Activated CD4-positive, alpha-beta T cell treated with anti-CD3 and anti-CD28 coated beads, Interleukin-2, amount 10 ng/mL, durations not matched to agents 24 days and 14 days (primary cell): ENCODE data around the gene TMEM39B. TPM values are rescaled to one million over a fixed set of nuclear protein-coding genes. Genes with fewer than 3 reads are reported as not detected.
"Not testable (repeated sequence)": the region's sequence is repeated elsewhere in the genome, so short reads cannot be mapped to it uniquely, and the experiment has no call there.

Source experiments
- DNase-seq: peaks from one replicate; pipeline ENCODE4 v3.0.0; 2022
- H3K27ac Mint-ChIP-seq: one replicate; pipeline ENCODE4 v1.8.0; 2022; ENCODE audit warnings: mild to moderate bottlenecking, mixed read lengths
- H3K27me3 Mint-ChIP-seq: one replicate; pipeline ENCODE4 v1.8.0; 2022; ENCODE audit warnings: mixed read lengths
- H3K36me3 Mint-ChIP-seq: one replicate; pipeline ENCODE4 v1.8.0; 2022; ENCODE audit warnings: low read depth, mild to moderate bottlenecking, mixed read lengths
- H3K4me1 Mint-ChIP-seq: one replicate; pipeline ENCODE4 v1.8.0; 2021; ENCODE audit warnings: mixed read lengths
- H3K4me3 Mint-ChIP-seq: one replicate; pipeline ENCODE4 v1.8.0; 2022; ENCODE audit warnings: mild to moderate bottlenecking, moderate library complexity, mixed read lengths
- H3K9me3 Mint-ChIP-seq: one replicate; pipeline ENCODE4 v1.8.0; 2021; ENCODE audit warnings: mixed read lengths
- intact Hi-C: fragments of 100-400 bp; cut with micrococcal nuclease; formaldehyde crosslinking; loops from one replicate; pipeline ENCODE4 v1.15.1; 2023
- total RNA-seq: library from RNA; stranded (reverse); gene quantifications from 2 replicates; pipeline ENCODE4 v1.2.3, GENCODE V29; 2022

The TMEM39B gene
- total RNA-seq, 1 donor from 2014 or later: 38.0 TPM

DNA sequence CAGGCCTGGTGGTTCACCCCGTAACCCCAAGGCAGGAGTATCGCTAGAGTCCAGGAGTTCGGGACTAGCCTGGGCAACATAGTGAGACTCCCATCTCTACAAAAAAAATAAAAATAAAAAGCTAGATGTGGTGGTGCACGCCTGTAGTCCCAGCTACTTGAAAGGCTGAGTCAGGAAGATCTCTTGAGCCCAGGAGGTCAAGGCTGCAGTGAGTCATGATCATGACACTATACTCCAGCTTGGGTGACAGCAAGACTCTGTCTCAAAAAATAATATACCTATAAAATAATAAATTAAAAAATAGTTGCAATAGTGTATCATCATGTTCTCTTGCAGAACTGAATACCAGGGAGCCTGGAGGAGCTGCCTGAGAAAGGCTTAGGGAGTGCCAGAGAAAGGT, 19.9 kb upstream of the TMEM39B start:
- Mint-ChIP-seq H3K27me3 (no peaks in the 10 kb centered on the region), H3K9me3 (no peaks in the 10 kb centered on the region), H3K36me3 (peaks cover 52% of the 10 kb centered on the region), H3K4me1 (peaks cover 3% of the 10 kb centered on the region), H3K4me3 (no peak overlapping the region), H3K27ac (no peak overlapping the region)
- DNase-seq: no peak
- intact Hi-C loops: no loop called here

DNA sequence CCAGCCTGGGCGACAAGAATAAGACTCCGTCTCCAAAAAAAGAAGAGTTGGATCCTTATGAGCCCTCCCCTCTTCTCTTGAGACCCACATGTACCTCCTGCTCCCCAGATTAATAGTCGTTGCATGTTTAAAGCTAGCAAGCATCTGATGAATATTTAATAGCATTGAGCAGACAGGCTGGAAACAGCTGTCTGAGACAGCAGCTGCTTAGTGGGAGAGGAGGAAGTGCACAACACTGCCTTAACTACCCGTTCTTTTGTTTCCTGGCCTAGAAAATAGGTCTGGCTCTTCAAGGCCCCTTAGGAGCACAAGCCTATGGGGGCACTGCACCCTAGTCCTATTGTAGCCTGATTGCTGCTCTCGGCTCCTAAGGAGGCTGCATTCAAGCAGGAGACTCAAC, 17.3 kb upstream of the TMEM39B start:
- Mint-ChIP-seq H3K4me1 (peaks cover 2% of the 10 kb centered on the region), H3K4me3 (no peak overlapping the region), H3K27ac (no peak overlapping the region), H3K27me3 (no peaks in the 10 kb centered on the region), H3K36me3 (peaks cover 56% of the 10 kb centered on the region), H3K9me3 (no peaks in the 10 kb centered on the region)
- no peak for DNase-seq
- intact Hi-C loops: no loop called here

DNA sequence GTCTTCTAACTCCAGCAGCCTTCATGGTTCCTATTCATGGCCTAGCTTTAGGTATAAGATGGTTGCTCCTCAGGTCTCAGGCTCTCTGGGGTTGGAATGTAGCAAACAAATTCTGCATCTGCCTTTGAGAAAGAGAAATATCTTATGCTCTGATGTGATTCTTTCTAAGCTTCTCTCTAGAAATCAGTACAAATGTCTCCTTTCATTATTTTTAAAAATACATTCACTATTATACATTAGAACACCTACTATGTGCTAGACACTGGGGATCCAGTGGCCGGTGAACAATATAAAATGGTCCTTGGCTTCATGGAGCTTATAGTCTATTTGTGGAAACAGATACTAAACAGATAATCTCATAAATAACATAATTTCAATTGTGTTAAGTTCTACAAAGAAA, 16.1 kb upstream of the TMEM39B start:
- Mint-ChIP-seq H3K36me3 (peaks cover 59% of the 10 kb centered on the region), H3K9me3 (no peaks in the 10 kb centered on the region), H3K4me1 (peaks cover 2% of the 10 kb centered on the region), H3K27me3 (no peaks in the 10 kb centered on the region), H3K27ac (no peak overlapping the region), H3K4me3 (no peak overlapping the region)
- DNase-seq: no peak
- intact Hi-C loops: no loop called here

DNA sequence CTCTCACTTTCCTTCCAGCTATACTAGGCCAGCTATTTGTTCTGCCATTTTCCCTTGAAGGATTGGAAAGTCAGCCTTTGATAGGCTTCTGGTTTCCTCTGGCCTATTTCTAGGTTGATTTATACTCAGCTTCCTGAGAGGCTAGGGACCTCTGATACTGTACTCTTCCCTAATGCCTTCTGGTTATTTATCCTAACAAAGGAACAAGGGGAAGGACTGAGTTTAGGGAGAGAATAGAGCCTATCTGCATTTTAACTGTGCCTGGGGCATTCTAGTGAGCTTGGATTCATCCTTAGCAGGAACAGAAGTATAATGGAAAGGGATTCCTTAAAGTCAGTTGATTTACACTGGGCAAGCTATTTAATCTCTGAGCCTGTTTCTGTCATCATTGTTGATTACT, 11.8 kb upstream of the TMEM39B start:
- Mint-ChIP-seq H3K4me3 (no peak overlapping the region), H3K4me1 (peaks cover 5% of the 10 kb centered on the region), H3K27ac (no peak overlapping the region), H3K9me3 (no peaks in the 10 kb centered on the region), H3K36me3 (peaks cover 43% of the 10 kb centered on the region), H3K27me3 (no peaks in the 10 kb centered on the region)
- intact Hi-C loops: loop anchor here (5.0 kb wide), 1 partner anchor 244 kb away; the partner anchor contains the start of gene SPOCD1
- DNase-seq: no peak

DNA sequence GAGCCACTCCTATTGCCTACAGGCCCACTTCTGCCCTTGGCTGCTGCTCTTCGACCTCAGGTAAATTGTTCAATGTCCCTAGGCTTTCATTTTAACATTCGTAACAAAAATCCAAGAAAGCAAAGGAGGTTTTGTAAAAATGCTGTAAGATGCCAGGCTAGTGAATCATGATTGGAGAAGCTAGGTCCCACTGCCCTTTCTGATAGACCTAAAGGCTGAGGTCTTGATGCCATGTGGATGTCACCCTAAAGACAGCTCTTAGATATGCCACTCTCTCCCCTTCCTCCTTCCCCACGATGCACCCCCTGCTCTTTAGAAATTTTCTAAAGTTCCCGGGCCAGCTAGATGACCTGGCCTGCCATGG, 9.9 kb upstream of the TMEM39B start:
- Mint-ChIP-seq H3K27ac (peak overlapping the region; percentile 57), H3K4me1 (peaks cover 13% of the 10 kb centered on the region), H3K9me3 (no peaks in the 10 kb centered on the region), H3K36me3 (peaks cover 39% of the 10 kb centered on the region), H3K27me3 (no peaks in the 10 kb centered on the region), H3K4me3 (no peak overlapping the region)
- intact Hi-C loops: loop anchor here (5.0 kb wide), 1 partner anchor 246 kb away; the partner anchor contains the start of gene SPOCD1
- no peak for DNase-seq

DNA sequence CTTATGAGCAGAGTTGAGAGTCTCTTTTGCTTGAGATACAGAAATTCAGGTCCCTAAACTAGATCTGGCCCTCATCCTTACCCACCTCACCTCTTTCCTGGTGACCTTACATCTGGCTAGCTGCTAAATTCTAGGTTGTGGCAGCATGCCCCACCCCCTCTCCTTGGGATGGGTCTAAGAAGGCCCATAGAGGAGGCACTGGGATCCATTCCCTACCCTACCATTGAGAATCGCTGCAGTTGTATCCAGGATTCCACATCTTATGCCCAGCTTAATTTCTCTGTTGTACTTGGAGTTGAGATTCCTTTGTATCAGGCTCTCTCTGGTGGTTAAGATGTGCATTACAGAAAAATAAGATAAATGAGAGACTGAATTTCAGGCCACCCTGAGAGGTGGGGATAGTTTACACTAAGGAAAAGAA, 9.5 kb upstream of the TMEM39B start:
- no peaks in the 10 kb centered on the region for H3K27me3 Mint-ChIP-seq
- DNase-seq: no peak
- intact Hi-C loops: loop anchor here (5.0 kb wide), 1 partner anchor 246 kb away; the partner anchor contains the start of gene SPOCD1
- no peaks in the 10 kb centered on the region for H3K9me3 Mint-ChIP-seq
- no peak overlapping the region for H3K27ac Mint-ChIP-seq
- peaks cover 13% of the 10 kb centered on the region for H3K4me1 Mint-ChIP-seq
- H3K4me3 Mint-ChIP-seq: no peak overlapping the region
- H3K36me3 Mint-ChIP-seq: peaks cover 38% of the 10 kb centered on the region

DNA sequence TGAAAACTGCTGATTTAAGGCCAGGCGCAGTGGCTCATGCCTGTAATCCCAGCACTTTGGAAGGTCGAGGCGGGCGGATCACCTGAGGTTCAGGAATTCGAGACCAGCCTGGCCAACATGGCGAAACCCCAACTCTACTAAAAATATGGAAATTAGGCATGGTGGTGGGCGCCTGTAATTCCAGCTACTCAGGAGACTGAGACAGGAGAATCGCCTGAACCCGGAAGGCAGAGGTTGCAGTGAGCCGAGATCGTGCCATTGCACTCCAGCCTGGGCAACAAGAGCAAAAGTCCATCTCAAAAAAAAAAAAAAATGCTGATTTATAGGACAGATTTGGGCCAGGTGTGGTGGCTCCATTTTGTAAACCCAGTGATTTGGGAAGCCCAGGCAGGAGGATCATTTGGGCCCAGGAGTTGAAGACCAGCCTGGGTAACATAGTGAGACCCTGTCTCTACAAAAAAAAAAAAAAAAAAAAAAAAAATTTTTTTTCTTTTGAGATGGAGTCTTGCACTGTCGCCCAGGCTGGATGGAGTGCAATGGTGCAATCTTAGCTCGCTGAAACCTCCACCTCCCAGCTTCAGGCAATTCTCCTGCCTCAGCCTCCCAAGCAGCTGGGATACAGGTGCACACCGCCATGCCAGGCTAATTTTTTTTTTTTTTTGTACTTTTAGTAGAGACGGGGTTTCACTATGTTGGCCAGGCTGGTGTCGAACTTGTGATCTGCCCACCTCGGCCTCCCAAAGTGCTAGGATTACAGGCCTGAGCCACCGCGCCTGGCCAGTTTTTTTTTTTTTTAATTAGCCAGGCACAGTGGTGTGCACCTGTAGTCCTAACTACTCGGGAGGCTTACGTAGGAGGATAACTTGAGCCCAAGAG, 6.9 kb upstream of the TMEM39B start:
- H3K9me3 Mint-ChIP-seq, H3K27me3 Mint-ChIP-seq, H3K4me3 Mint-ChIP-seq, intact Hi-C loops, DNase-seq, H3K27ac Mint-ChIP-seq: not testable (repeated sequence)
- Mint-ChIP-seq H3K4me1 (peaks cover 13% of the 10 kb centered on the region), H3K36me3 (peaks cover 16% of the 10 kb centered on the region)

DNA sequence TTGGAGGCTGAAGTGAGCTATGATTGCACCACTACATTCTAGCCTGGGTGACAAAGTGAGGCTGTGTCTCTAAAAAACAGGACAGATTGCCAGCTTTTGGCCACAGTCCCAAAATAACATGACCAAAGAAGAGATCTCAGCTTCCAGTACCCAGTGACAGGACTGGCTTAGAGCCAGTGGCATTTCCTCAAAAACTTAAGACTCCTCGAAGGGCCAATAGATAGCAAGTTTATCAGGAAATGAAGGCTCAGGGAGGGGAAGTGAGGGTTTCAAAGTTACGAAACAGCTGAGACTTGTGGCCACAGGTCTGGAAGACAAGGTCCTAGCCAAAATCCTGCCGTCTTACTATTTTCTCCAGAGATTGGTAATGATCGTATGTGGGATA, 6.3 kb upstream of the TMEM39B start:
- DNase-seq: peak; percentile 66
- Mint-ChIP-seq H3K27me3 (no peaks in the 10 kb centered on the region), H3K4me1 (peaks cover 13% of the 10 kb centered on the region), H3K27ac (no peak overlapping the region), H3K9me3 (no peaks in the 10 kb centered on the region), H3K36me3 (peaks cover 13% of the 10 kb centered on the region), H3K4me3 (no peak overlapping the region)
- intact Hi-C loops: no loop called here

DNA sequence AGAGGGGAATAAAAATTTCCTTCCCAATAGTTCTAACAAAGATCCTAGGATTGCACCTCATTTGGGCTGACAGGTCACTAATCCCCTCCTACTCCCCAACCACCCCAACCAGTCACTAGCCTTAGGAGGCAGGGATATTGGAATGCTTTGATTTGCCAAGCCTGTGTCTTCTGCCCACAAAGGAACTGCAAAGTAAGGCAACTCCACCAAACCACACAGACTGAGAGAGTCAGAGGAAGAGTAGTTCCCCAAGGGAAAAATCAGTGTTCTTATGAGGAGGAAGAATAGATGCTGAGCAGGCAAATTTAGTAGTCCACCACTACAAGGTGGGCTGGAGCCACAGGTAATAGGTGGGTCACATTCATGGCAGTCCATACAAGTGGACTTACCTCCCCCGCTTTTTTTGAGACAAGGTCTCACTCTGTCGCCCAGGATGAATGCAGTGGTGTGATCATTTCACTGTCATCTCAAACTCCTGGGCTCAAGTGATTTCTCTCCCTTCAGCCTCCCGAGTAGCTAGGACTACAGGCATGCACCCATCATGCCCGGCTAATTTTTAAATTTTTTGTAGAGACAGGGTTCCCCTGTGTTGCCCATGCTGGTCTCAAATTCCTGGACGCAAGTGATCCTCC, 3.7 kb upstream of the TMEM39B start:
- Mint-ChIP-seq H3K36me3 (peaks cover 2% of the 10 kb centered on the region), H3K9me3 (no peaks in the 10 kb centered on the region), H3K27me3 (no peaks in the 10 kb centered on the region), H3K27ac (no peak overlapping the region), H3K4me3 (no peak overlapping the region), H3K4me1 (peaks cover 26% of the 10 kb centered on the region)
- no peak for DNase-seq
- intact Hi-C loops: no loop called here

DNA sequence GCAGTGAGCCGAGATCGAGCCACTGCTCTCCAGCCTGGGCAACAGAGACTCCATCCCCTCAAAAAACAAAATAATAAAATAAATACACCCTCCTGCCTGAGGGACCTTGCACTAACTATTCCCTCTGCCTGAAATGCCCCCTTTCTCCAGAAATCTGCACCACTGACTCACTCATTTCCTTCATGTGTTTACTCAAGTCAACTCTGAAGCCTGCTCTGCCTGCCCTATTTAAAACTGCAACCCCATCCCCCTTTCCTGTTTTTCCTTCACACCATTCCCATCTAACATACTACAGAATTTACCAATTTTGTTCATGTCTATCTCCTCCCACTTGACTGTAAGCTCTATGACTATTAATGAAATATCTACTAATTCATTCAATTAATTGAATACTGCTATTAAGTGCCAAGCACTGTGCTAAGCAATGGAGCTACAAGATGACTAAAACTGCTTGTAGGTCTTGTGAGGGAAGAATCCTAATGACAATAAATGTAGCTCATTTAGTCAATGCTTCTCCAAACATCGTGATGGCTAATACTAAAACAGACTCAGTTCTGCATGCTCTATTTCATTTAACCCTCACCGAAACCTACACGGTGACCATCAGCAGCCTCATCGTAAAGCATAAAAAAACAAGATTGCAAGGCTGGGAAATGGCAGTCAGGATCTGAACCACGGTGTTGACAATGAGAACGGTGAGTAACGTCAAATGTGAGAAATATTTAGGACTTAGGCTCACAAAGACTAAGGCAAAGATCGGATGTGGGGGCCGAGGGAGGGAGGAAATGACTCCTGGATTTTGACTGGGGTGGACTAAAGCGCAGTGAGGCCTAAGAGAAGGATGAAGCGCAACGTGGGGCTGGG, 749 bp upstream of the TMEM39B start:
- no peaks in the 10 kb centered on the region for H3K9me3 Mint-ChIP-seq
- H3K4me1 Mint-ChIP-seq: peaks cover 38% of the 10 kb centered on the region
- H3K36me3 Mint-ChIP-seq: peaks cover 8% of the 10 kb centered on the region
- H3K27me3 Mint-ChIP-seq: no peaks in the 10 kb centered on the region
- DNase-seq: no peak
- peak overlapping the region; percentile 92 for H3K4me3 Mint-ChIP-seq
- intact Hi-C loops: loop anchor here (1.0 to 10.0 kb wide), 5 partner anchors 36 to 265 kb away; partner anchors contain the start of genes KHDRBS1, KPNA6, LCK and MARCKSL1
- peak overlapping the region; percentile 96 for H3K27ac Mint-ChIP-seq

DNA sequence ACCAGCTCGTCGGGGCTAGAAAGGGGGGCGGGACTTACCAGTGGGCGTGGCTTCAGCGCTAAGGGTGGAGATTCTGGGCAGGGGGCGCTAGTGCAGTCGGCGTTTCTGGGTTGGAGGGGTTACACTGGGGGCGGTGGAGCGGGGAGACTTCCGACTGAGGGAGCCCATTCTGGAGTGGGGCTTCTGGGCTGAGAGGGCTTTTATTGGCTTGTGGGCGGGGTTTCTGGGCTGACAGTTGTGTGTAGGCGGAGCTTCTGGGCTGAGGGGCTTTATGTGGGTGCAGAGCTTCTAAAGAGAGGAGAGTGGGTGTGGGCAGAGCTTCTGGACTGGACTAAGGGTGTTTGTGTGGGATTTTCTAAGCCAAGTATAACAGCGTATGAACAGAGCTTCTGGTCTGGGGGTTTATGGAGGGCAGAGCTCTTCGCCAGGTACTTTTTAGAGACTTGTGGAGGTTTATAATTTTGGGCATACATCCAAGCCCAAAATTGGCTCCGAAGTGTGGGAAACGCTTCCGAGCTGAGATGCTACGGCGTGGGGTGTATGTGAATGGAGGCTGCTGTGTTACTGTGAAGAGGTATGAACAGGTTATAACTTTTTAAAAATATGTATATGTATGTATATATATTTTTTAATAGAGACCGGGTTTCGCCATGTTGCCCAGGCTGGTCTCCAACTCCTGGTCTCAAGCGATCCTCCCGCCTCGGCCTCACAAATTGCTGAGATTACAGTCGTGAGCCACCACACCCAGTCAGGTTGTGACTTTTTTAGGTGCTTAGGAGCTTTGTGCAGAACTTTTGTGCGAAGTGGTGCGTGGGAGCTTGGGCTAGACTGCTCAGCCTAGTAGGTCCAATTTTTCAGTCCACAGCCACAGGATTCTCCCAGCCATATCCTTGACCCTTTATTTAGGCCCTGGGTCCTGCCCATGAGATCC, 825 bp downstream of the TMEM39B start:
- peaks cover 18% of the 10 kb centered on the region for H3K36me3 Mint-ChIP-seq

DNA sequence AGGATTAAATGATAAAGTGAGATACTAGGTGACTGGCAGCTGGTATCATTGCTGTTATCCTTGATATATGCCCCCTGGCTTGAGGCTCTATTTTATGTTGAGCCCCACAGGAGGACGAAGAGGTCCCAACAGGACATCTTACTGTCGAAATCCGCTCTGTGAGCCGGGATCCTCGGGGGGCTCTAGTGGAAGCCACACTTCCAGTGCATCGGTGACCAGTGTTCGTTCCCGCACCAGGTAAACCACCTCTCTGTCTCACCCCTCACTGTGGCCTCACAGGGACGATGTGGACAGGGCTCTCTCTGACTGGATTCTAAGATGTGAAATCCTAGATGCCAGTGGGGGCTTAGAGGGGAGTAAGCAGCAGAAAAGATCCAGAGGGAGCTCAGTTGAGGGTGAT, 2.1 kb downstream of the TMEM39B start:
- intact Hi-C loops: loop anchor here (5.0 to 10.0 kb wide), 4 partner anchors 63 to 262 kb away; partner anchors contain the start of genes KHDRBS1, LCK, MARCKSL1 and PTP4A2
- no peaks in the 10 kb centered on the region for H3K9me3 Mint-ChIP-seq
- H3K27ac Mint-ChIP-seq: peak overlapping the region; percentile 46
- DNase-seq: no peak
- H3K4me3 Mint-ChIP-seq: peak overlapping the region; percentile 92
- H3K36me3 Mint-ChIP-seq: peaks cover 23% of the 10 kb centered on the region
- no peaks in the 10 kb centered on the region for H3K27me3 Mint-ChIP-seq
- peaks cover 40% of the 10 kb centered on the region for H3K4me1 Mint-ChIP-seq

More for the DNA sequence above, 825 bp downstream of the TMEM39B start:
- Mint-ChIP-seq H3K27me3 (no peaks in the 10 kb centered on the region), H3K4me3 (peak overlapping the region; percentile 92), H3K4me1 (peaks cover 43% of the 10 kb centered on the region), H3K27ac (peak overlapping the region; percentile 96), H3K9me3 (no peaks in the 10 kb centered on the region)
- intact Hi-C loops: loop anchor here (5.0 to 10.0 kb wide), 4 partner anchors 61 to 264 kb away; partner anchors contain the start of genes KHDRBS1, LCK, MARCKSL1 and PTP4A2
- peak; percentile 61 for DNase-seq
